HG03439 (cell line): ENCODE data around the gene ARID4B.
A peak's percentile ranks its signal among the peaks of the same experiment; 100 is the strongest.
"Not testable (repeated sequence)": the region's sequence is repeated elsewhere in the genome, so short reads cannot be mapped to it uniquely, and the experiment has no call there.

Experiments
- ATAC-seq: cut with Tn5 transposase; IDR thresholded peaks from one replicate; pipeline ENCODE4 v1.9.1; 2021; ENCODE audit warnings: mild to moderate bottlenecking, moderate library complexity; ENCODE audit not compliant: unreplicated experiment

The ARID4B gene, protein sequence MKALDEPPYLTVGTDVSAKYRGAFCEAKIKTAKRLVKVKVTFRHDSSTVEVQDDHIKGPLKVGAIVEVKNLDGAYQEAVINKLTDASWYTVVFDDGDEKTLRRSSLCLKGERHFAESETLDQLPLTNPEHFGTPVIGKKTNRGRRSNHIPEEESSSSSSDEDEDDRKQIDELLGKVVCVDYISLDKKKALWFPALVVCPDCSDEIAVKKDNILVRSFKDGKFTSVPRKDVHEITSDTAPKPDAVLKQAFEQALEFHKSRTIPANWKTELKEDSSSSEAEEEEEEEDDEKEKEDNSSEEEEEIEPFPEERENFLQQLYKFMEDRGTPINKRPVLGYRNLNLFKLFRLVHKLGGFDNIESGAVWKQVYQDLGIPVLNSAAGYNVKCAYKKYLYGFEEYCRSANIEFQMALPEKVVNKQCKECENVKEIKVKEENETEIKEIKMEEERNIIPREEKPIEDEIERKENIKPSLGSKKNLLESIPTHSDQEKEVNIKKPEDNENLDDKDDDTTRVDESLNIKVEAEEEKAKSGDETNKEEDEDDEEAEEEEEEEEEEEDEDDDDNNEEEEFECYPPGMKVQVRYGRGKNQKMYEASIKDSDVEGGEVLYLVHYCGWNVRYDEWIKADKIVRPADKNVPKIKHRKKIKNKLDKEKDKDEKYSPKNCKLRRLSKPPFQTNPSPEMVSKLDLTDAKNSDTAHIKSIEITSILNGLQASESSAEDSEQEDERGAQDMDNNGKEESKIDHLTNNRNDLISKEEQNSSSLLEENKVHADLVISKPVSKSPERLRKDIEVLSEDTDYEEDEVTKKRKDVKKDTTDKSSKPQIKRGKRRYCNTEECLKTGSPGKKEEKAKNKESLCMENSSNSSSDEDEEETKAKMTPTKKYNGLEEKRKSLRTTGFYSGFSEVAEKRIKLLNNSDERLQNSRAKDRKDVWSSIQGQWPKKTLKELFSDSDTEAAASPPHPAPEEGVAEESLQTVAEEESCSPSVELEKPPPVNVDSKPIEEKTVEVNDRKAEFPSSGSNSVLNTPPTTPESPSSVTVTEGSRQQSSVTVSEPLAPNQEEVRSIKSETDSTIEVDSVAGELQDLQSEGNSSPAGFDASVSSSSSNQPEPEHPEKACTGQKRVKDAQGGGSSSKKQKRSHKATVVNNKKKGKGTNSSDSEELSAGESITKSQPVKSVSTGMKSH (N-terminal part only)

DNA sequence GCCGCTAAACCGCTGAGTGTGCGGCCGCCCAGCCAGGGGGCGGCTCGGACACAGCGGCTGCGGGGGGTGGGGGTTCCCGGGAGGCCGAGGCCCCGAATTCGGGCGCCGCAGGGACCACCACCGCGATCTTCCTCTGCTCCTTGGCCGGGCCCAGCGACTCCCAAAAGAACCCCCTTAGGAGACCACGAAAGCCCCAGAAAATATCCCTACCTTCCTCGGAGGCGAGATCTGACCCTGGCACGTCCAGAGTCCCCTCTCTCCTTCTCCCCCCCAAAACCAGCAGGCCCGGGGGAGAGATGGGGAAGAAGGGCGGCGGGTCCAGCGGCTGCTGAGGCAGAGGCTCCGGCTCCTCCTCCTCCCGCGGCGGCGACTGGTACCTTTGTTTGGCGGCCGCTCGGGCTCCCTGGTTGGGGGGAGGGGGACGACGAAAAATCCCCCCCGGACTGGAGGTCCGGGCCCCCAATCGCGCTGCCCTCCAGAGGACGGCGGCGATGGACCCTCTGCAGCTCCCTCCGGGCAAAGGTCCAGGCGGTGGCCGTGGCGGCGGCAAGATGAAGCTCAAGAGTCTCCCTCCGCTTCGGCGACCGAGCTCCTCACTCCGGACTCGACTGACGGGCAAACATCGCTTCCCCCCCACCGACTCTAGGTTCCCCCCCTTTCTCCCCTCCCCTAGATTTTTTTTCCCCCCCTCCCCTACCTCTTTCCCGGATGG, at the start of gene ARID4B:
Gene ARID4B, minus strand, starts transcription at position 621 of the 712 bp plus-strand sequence. CDS start 1,260 bp downstream, outside the sequence.
- ATAC-seq, result peak; percentile 17

GRCh38 chr1:235375919-235376605, 48.1 kb upstream of the ARID4B start:
- ATAC-seq, result no peak

GRCh38 chr1:235369802-235370201, 41.8 kb upstream of the ARID4B start:
- ATAC-seq, result no peak

GRCh38 chr1:235368428-235368827, 40.4 kb upstream of the ARID4B start:
- no peak for ATAC-seq

DNA sequence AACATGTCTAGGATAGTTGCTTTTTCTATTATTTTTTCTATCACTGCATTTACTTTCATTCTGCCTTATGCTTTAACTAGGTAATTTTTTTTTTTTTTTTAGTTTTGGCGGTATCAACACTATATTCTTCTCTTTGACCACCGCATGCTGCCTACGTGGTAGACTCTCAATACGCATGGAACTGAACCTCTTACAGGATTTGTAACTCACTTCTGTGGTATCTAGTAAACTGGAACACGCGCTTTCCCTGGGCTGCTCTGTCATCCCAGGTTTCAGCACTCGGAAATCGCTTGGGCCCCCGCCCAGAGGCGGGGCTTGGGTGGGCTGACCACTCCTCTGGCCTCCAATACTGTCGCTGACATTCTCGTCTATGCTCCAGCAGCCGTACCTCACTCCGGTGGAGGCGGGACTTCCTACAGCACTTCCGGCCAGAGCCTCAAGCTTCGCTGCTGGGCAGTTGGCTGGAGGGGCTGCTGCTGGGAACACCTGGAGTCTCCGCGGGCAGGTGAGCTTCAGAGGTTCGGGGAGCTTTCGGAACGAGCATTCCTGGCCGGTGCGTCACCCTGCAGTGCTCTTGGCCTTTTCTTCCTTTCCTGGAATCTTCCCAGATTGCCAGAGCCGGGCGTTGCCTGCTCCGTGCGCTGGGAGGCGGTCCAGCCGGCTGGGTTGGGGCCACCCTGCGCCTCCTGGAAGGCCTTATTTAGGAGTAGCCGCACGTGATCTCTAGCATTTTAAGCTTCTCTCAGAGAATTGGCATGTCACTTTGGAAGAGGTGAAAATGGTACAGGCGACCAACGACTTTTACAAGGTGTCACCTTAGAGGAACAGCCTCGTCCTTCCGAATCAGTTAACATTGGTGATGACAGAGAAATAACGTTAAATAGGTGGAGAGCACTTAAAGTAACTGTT, 39.3 kb upstream of the ARID4B start, which contains the start of gene TBCE:
Gene TBCE, plus strand, starts transcription at position 428 of the 909 bp plus-strand sequence. CDS start 12,623 bp downstream, outside the sequence.
- peak; percentile 99 for ATAC-seq

GRCh38 chr1:235366286-235366685, 38.3 kb upstream of the ARID4B start:
- no peak for ATAC-seq

DNA sequence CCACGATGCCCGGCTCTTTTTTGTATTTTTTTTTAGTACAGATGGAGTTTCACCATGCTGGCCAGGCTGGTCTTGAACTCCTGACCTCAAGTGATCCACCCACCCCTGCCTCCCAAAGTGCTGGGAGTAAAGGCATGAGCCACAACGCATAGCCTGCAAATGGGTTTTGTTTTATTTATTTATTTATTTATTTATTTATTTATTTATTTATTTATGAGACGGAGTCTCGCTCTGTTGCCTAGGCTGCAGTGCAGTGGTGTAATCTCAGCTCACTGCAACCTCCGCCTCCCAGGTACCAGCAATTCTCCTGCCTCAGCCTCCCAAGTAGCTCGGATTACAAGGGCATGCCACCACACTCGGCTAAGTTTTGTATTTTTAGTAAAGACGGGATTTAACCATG, 36.2 kb upstream of the ARID4B start:
- ATAC-seq, result not testable (repeated sequence)

- ATAC-seq, result no peak
Measured at GRCh38 chr1:235358899-235359298, 30.9 kb upstream of the ARID4B start.

GRCh38 chr1:235357485-235358373, 29.8 kb upstream of the ARID4B start:
- ATAC-seq, result no peak

- ATAC-seq, result no peak
Measured at GRCh38 chr1:235351898-235352297, 23.9 kb upstream of the ARID4B start.

DNA sequence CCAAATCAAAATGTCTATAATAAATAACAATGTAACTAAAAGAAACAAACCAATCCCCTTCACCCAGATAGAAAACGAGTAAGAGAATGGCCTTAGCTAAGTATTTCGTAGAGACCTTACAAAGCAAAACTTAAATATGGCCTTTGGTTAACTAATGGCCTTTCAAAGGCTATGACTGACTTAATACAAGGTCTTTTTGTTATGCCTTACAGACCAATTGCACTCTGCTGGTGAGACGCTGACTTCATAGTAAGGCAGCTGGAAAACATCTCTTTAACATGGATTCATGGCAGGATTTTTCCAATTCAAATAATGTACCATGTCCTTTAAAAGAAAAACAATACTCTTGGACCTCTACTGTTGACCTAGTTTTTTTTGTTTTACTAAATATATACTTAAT, 23.5 kb upstream of the ARID4B start:
- ATAC-seq, result no peak

DNA sequence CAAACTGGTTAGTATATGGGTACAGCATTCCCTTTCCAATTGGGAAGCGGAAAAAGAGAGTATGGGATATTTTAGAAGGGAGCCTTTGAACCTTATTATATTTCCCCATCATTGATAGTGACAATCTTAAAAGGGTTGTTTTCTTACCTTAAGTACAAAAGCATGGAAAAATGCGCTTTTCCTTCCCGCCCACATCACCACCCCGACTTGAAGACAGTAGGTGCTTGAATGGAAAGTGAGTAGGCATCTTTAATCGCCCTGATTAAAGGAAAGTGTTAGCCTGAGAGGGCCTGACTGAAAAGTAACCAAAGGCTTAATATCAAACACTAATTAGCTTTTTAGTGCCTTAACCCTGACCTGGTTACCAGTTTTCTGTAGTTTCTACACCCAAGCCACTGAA, 15.7 kb upstream of the ARID4B start:
- no peak for ATAC-seq

- no peak for ATAC-seq
Measured at GRCh38 chr1:235342471-235342870, 14.5 kb upstream of the ARID4B start.

GRCh38 chr1:235342039-235342438, 14.1 kb upstream of the ARID4B start:
- no peak for ATAC-seq

DNA sequence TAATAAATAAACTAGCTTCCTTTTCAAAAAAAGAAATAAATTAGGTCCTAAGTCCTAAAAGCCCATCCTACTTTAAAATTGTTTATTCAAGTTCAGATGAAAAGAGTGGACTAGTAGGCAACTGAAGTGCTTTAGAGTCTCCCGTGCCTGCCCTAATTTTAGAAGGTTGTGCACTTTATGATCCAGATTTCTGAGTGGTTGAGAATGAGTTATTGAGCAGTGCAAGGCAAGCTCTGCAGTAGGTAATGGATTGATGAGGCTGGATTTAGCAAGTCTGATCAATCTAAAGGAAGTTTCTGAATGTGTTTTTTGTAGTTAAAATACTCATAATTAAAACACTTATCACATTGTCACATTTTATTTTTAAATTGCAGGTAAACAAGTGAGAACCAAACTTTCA, 13.4 kb upstream of the ARID4B start:
- no peak for ATAC-seq

GRCh38 chr1:235339746-235340145, 11.8 kb upstream of the ARID4B start:
- no peak for ATAC-seq

DNA sequence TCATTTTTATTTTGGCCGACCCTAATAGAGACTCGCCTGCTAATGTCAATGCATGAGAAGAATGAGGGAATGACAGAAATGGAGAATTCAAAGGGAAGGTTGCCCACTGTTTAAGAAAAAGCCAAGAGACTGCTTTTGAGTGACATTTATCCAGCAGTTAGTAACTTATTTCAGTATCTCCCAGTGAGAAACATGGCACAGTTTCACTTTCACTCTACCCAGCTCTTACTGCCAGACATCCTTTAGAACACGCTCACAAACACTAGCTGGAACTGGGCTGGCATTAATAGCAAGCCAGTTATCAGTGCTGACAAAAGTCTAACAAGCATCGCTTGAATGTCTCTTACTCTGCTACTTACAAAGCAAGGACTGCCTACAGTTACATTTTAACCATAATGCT, 8.9 kb upstream of the ARID4B start:
- ATAC-seq, result no peak

- ATAC-seq, result no peak
Measured at GRCh38 chr1:235331401-235331800, 3.4 kb upstream of the ARID4B start.
